GM19452 (cell line): ENCODE results near the gene SEC14L1.

Experiments
- ATAC-seq: cut with Tn5 transposase; IDR thresholded peaks from one replicate; pipeline ENCODE4 v1.9.1; 2021; ENCODE audit not compliant: unreplicated experiment

SEC14L1 gene

GRCh38 chr17:77211681-77212080, 70.9 kb downstream of the SEC14L1 start:
- no peak for ATAC-seq

DNA sequence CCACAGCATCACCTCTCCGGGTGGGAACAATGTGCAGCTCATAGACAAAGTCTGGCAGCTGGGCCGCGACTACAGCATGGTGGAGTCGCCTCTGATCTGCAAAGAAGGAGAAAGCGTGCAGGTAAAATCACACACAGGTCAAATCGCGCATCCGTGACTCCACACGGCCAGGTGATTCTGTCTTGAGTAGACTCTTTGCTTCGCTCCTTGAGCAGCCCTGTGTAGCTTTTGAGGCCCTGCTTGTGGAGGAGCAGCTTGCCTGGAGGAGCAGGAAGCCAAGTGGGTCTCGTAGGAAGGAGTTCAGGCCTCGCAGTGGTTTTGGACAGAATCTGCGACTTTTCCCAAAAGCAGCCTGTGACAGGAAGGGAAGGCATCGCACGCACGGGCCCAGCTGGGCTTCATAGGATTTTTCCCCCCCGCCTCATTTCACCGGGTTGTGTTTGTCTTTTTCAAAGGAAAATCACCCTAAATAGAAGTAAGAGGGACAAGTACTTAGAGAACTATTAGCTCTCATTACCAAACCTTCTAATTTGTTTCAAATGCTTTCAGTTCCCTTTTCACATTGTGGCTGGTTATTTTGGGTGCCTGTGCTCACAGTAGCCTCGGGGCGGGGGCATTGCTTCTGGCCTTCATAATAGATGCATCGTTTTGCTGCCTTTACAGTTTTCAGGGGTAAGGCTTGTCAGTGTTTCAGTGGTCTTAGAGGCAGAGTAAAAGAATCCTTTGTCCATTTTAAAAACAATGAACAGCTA, 71.5 kb downstream of the SEC14L1 start:
- ATAC-seq: peak; percentile 89

- ATAC-seq: no peak
These were observed 72.3 kb downstream of the SEC14L1 start for GRCh38 chr17:77212833-77213777.

- ATAC-seq: no peak
These were observed 73.0 kb downstream of the SEC14L1 start for GRCh38 chr17:77213778-77214132.

DNA sequence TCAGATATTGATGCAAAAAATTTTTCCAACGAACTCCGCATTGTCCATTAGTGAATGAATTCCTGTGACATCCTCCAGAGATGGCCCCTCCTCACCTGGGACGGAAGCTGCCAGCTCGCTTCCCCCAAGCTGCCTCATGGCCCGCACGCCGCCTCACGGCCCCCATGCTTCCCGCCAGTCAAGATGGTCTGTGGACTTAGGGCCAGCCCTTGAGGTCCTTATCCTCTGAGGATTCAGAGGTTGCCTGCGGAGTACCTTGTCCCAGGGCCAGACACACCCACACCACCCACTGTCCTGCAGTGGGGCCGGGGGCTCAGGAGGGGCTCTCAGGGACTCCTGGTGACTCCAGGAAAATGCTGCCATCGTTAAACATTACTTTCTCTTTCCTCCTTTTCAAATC, 73.6 kb downstream of the SEC14L1 start:
- no peak for ATAC-seq

- ATAC-seq: no peak
These were observed 74.0 kb downstream of the SEC14L1 start for GRCh38 chr17:77214743-77215142.

- ATAC-seq: no peak
These were observed 74.5 kb downstream of the SEC14L1 start for GRCh38 chr17:77215281-77215680.

DNA sequence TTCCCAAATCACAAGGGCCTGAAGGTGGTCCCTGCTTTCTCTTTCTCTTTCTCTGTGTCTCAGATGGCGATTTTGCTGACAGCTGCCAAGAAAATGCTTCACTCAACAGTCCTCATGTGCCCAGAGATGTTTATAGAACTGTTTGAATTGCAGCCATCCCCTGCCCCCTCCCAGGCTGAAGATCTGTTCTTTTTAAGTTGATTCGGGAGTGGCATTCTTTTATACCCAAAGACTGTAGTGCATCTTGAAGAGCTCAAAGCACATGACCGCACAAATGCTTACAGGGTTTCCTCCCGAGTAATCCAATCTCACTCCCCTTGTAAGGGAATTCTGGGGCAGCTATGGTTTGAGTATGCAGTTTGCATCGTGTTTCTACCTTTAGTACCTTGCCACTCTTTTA, 75.7 kb downstream of the SEC14L1 start:
- no peak for ATAC-seq

GRCh38 chr17:77217123-77217522, 76.4 kb downstream of the SEC14L1 start:
- ATAC-seq: no peak

GRCh38 chr17:77217566-77217965, 76.8 kb downstream of the SEC14L1 start:
- no peak for ATAC-seq

- ATAC-seq: no peak
These were observed 78.1 kb downstream of the SEC14L1 start for GRCh38 chr17:77218902-77219301.

GRCh38 chr17:77222356-77222755, 81.6 kb downstream of the SEC14L1 start:
- no peak for ATAC-seq

DNA sequence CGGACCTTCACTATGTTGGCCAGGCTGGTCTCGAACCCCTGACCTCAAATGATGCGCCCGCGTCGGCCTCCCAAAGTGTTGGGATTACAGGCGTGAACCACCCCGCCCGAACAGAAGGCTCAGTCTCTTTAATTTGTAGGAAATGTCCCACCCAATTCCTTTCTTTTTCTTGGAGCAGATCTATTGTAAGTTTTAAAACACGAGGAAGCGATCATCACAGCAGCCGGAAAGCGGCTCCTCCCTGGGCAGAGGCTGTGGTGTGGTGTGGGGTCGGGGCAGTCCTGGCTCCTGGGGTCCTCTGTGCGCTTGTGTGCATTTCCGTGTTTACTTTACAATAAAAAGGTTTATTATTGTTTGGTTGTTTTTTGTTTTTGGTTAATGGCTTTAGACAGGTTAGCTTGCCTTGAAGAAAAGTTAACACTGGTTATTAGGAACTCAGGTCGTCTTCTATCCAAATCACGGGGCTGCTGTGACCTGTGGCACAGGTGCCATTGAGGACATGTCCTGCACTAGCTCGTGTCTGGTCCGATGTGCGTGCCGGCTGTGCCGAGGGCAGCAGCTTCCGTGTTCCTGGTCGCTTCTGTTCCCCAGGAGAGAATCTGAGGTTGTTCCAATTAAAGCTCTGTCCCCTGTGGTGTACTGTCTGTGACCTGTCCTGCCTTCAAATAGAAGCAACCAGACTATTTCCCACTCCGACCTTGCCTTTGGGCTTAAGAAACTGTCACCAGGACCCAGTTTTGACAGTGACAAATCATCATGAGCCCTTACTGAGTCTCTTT, 83.1 kb downstream of the SEC14L1 start:
- ATAC-seq: no peak

- ATAC-seq: no peak
These were observed 84.5 kb downstream of the SEC14L1 start for GRCh38 chr17:77225265-77225664.

- ATAC-seq: no peak
These were observed 86.9 kb downstream of the SEC14L1 start for GRCh38 chr17:77227461-77228240.

- ATAC-seq: no peak
These were observed 87.5 kb downstream of the SEC14L1 start for GRCh38 chr17:77228241-77228752.

DNA sequence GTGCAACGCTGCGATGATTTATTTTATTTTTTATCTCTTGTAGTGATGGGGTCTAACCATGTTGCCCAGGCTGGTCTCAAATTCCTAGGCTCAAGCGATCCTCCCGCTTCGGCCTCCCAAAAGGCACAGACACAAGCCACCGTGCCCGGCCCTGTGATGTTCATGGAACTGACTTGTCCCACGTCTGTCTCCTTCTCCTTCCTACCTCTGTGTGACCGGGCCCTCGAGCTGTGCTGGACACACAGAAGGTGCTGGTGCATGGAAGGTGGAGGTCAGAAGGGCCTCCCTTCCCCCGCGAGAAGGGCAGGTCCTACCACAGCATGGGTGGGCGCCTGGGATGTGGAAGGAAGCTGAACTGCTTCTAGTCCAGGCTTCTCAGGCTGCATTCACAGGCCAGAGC, 88.0 kb downstream of the SEC14L1 start:
- no peak for ATAC-seq

DNA sequence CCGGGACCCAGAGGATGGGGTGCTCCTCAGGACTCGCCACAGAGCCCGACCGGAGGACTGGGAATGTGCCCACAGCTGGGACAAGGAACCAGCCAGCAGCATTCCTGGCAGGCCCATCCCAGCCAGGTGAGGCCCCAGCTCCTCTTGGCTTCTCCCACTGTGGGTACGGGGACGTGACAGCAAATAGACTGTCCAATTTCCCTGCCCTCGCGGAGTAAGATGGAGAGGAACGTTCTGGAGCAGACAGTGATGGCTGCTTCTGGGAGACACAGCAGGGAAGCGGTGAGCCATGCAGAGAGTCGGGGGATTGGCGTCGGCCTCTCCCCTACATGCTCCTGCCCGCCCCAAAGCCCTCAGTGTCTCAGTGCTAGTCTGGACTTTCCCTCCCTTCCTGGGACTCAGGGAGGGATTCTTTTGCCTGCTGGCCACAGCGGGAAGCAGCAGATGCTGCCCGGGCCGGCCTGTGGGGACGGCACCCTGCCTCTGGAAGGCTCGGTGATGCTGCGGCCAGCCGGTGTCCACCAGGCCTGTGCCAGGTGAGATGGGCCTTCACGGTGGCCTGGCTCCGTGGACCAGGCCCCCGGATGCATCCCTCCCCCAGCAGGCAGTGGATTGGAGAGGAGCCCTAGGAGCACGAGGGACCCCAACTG, 89.1 kb downstream of the SEC14L1 start:
- ATAC-seq: no peak

DNA sequence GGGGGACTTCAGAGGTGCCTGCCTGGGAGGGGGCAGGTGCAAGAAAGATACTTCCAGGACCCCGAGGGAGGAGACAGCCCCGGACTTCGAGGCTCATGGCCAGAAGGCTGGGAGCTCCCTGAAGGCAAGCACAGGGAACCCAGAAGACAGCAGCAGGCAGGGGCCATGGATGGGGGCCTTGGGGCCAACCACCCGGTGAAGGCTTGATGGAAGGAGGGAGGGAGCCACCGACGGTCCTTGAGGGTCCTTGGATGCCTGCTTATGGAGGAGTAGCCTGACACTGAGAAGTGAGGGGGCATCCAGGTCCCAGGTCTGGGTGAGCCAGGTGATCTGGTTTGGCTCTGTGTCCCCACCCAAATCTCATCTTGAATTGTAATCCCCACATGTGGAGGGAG, 89.7 kb downstream of the SEC14L1 start:
- ATAC-seq: no peak
